Smooth muscle cell of the coronary artery (primary cell): Measurements from ENCODE around the gene STPG4. TPM values are rescaled to one million over a fixed set of nuclear protein-coding genes. Genes with fewer than 3 reads are reported as not detected.

Experiments used
- total RNA-seq: library from RNA; depleted of rRNA; stranded (reverse); fragments of >200 nt; gene quantifications from 2 replicates; pipeline ENCODE4 v1.2.3, GENCODE V29; 2014; ENCODE audit warnings: low replicate concordance

Gene STPG4, protein sequence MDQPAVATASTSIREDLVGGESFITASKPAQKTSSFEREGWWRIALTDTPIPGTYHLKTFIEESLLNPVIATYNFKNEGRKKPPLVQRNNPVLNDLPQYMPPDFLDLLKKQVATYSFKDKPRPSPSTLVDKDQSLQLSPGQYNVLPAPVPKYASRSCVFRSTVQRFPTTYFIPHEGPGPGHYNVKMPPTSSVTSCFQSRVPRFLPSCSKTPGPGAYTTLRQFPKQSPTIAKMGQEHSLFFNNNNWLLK
- 0.23 TPM in 2 replicates for total RNA-seq

DNA sequence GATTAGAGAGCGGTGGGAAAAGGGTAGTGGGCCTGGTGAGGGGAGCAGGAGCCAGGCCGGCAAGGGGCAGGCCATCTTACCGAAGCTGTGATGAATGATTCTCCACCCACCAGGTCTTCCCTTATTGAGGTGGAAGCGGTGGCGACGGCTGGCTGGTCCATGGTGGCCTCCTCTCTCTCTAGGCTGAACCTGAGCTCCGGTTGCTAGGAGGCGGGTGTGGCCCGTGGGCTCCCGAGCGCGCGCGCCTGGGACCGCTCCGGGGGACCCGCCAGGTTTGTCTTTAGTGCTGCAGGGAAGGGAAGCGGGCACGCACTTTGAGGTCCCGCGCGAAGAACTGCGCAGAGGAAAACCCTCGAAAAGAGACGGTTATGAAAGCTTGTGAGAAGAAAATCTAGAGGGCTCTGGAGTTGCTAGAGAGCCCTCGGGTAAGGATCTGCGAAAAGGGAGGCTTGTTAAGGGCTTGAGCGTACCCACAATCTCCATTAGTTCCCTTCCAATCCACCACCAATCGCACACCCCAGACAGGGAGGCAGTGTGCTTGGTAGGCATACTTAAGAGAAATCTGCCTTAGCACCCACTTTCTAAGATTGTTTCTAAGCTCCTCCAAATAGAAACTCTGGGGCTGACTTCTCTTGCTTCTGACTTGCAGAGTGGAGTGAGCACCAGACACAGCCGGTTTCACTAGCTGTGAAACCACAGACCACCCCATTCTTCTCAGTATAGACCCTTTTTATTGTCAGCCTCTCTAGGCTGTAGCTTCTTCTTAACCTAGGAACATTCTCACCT lies at the start of gene STPG4:
Gene STPG4, minus strand, starts transcription at position 218 of the 786 bp plus-strand sequence. Its CDS starts 57 bp downstream, at position 161.

Other genes with a start within 250 kb of the STPG4 start
- 150 and 518 TPM in 2 replicates for gene MCFD2, start 239.5 kb downstream of the STPG4 start, total RNA-seq
- 15.9 and 34.4 TPM in 2 replicates for gene TTC7A, start 214.1 kb downstream of the STPG4 start, total RNA-seq
- gene CALM2, start 21.2 kb upstream of the STPG4 start, total RNA-seq, result 366 and 640 TPM in 2 replicates
- gene EPCAM, start 214.0 kb upstream of the STPG4 start, total RNA-seq, result 0.08 and 0.47 TPM in 2 replicates
- gene MSH2, start 247.8 kb upstream of the STPG4 start, total RNA-seq, result 9.8 and 16.0 TPM in 2 replicates